PFSK-1 (cell line): ENCODE measurements around the gene FAT1.

Source experiments
- POLR2AphosphoS5 ChIP-seq: IDR thresholded peaks from 2 replicates; pipeline ENCODE4 v1.6.1; 2012; ENCODE audit warnings: low read depth, mild to moderate bottlenecking, control low read depth, low read length, moderate library complexity
- SIN3A ChIP-seq: IDR thresholded peaks from 2 replicates; pipeline ENCODE4 v1.6.1; 2012; ENCODE audit warnings: mild to moderate bottlenecking, low read length, moderate library complexity, borderline replicate concordance; ENCODE audit not compliant: insufficient read depth

- no peak for TF ChIP-seq SIN3A
- TF ChIP-seq POLR2AphosphoS5: no peak
These were observed 47.0 kb upstream of the FAT1 start for GRCh38 chr4:186770481-186771175.
